ENCODE results near the gene ASCC1.
A peak's percentile ranks its signal among the peaks of the same experiment; 100 is the strongest.

ASCC1 gene

DNA sequence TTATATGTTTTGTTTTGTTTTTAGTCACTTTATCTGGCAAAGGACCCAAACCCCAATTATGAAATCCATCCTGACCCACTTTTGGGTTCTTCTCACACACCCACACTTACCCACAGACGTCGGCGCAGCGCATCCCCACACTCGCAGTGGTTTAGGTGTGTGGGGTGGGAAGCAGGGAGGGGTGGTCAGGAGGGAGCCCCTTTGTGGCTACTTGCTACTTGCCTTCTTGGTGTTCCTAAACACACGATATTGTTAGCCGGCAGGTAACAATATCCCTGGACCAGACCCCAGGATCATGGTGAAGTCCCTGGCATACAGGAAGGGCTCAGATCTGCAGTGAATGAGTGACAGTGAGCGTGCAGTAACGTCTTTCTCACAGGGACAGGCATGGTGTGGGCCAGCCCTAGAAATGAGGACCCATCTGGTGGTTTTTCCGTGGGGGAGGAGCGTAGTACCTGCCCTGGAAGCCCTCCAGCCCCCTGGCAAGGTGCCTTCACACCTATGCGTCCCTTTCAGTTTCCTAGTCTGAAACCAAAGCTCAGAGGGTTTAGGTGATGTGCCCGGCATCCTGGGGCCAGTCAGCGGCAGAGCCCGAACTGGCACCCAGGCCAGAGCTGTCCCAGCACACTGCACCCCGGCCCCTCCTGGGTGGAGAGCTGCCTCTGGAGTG lies 132.2 kb downstream of the ASCC1 start:
- peak overlapping the region; percentile 98 for H3K27ac Mint-ChIP-seq (ENCODE audit: low read depth)
- no peaks in the 10 kb centered on the region for H3K9me3 Mint-ChIP-seq
- H3K4me3 Mint-ChIP-seq, result peak overlapping the region; percentile 97
- H3K27me3 Mint-ChIP-seq, result no peaks in the 10 kb centered on the region
- peak; percentile 58 to 65 for DNase-seq (ENCODE audit: low spot score in 2 of 2)
- ATAC-seq (replicated peaks; ENCODE audit: extremely low read depth, poor library complexity, severe bottlenecking), result peak; percentile 16
- peaks cover 87% of the 10 kb centered on the region for H3K4me1 Mint-ChIP-seq
- peaks cover 78% of the 10 kb centered on the region for H3K36me3 Mint-ChIP-seq (ENCODE audit: insufficient read depth)

GRCh38 chr10:72082856-72083789 lies 133.0 kb downstream of the ASCC1 start:
- peak overlapping the region; percentile 98 for H3K27ac Mint-ChIP-seq (ENCODE audit: low read depth)
- H3K4me1 Mint-ChIP-seq, result peaks cover 88% of the 10 kb centered on the region
- peak overlapping the region; percentile 97 for H3K4me3 Mint-ChIP-seq
- DNase-seq (ENCODE audit: low spot score in 2 of 2) (no peak), ATAC-seq (replicated peaks; ENCODE audit: extremely low read depth, poor library complexity, severe bottlenecking) (no peak)
- H3K27me3 Mint-ChIP-seq, result no peaks in the 10 kb centered on the region
- peaks cover 76% of the 10 kb centered on the region for H3K36me3 Mint-ChIP-seq (ENCODE audit: insufficient read depth)
- H3K9me3 Mint-ChIP-seq, result no peaks in the 10 kb centered on the region

GRCh38 chr10:72081772-72082590 lies 134.1 kb downstream of the ASCC1 start:
- H3K27me3 Mint-ChIP-seq, result no peaks in the 10 kb centered on the region
- ATAC-seq (replicated peaks; ENCODE audit: extremely low read depth, poor library complexity, severe bottlenecking), result no peak
- no peaks in the 10 kb centered on the region for H3K9me3 Mint-ChIP-seq
- peaks cover 97% of the 10 kb centered on the region for H3K4me1 Mint-ChIP-seq
- peaks cover 75% of the 10 kb centered on the region for H3K36me3 Mint-ChIP-seq (ENCODE audit: insufficient read depth)
- DNase-seq (ENCODE audit: low spot score in 2 of 2), result no peak
- peak overlapping the region; percentile 90 for H3K27ac Mint-ChIP-seq (ENCODE audit: low read depth)
- peak overlapping the region; percentile 97 for H3K4me3 Mint-ChIP-seq

- peak overlapping the region; percentile 90 for H3K27ac Mint-ChIP-seq (ENCODE audit: low read depth)
- H3K4me3 Mint-ChIP-seq, result peak overlapping the region; percentile 97
- no peaks in the 10 kb centered on the region for H3K9me3 Mint-ChIP-seq
- no peaks in the 10 kb centered on the region for H3K27me3 Mint-ChIP-seq
- ATAC-seq (replicated peaks; ENCODE audit: extremely low read depth, poor library complexity, severe bottlenecking) (no peak), DNase-seq (ENCODE audit: low spot score in 2 of 2) (no peak)
- H3K4me1 Mint-ChIP-seq, result peaks cover 96% of the 10 kb centered on the region
- H3K36me3 Mint-ChIP-seq (ENCODE audit: insufficient read depth), result peaks cover 71% of the 10 kb centered on the region
Observed at GRCh38 chr10:72081210-72081609, 134.9 kb downstream of the ASCC1 start.

GRCh38 chr10:72080042-72080975 lies 135.8 kb downstream of the ASCC1 start:
- H3K9me3 Mint-ChIP-seq, result no peaks in the 10 kb centered on the region
- peak overlapping the region; percentile 97 for H3K4me3 Mint-ChIP-seq
- H3K36me3 Mint-ChIP-seq (ENCODE audit: insufficient read depth), result peaks cover 66% of the 10 kb centered on the region
- H3K4me1 Mint-ChIP-seq, result peaks cover 95% of the 10 kb centered on the region
- ATAC-seq (replicated peaks; ENCODE audit: extremely low read depth, poor library complexity, severe bottlenecking) (no peak), DNase-seq (ENCODE audit: low spot score in 2 of 2) (no peak)
- H3K27ac Mint-ChIP-seq (ENCODE audit: low read depth), result peak overlapping the region; percentile 90
- no peaks in the 10 kb centered on the region for H3K27me3 Mint-ChIP-seq

- H3K4me3 Mint-ChIP-seq, result peak overlapping the region; percentile 97
- DNase-seq (ENCODE audit: low spot score in 2 of 2) (peak; percentile 55 to 78), ATAC-seq (replicated peaks; ENCODE audit: extremely low read depth, poor library complexity, severe bottlenecking) (peak; percentile 74)
- peaks cover 69% of the 10 kb centered on the region for H3K36me3 Mint-ChIP-seq (ENCODE audit: insufficient read depth)
- peak overlapping the region; percentile 90 for H3K27ac Mint-ChIP-seq (ENCODE audit: low read depth)
- no peaks in the 10 kb centered on the region for H3K27me3 Mint-ChIP-seq
- H3K4me1 Mint-ChIP-seq, result peaks cover 95% of the 10 kb centered on the region
- H3K9me3 Mint-ChIP-seq, result no peaks in the 10 kb centered on the region
Observed at GRCh38 chr10:72079356-72079755, 136.7 kb downstream of the ASCC1 start.

GRCh38 chr10:72077275-72077990 lies 138.6 kb downstream of the ASCC1 start:
- Mint-ChIP-seq H3K27ac (ENCODE audit: low read depth) (peak overlapping the region; percentile 90), H3K4me3 (peak overlapping the region; percentile 61), H3K9me3 (no peaks in the 10 kb centered on the region), H3K4me1 (peaks cover 84% of the 10 kb centered on the region), H3K36me3 (ENCODE audit: insufficient read depth) (peaks cover 65% of the 10 kb centered on the region), H3K27me3 (no peaks in the 10 kb centered on the region)
- ATAC-seq (replicated peaks; ENCODE audit: extremely low read depth, poor library complexity, severe bottlenecking), result no peak
- DNase-seq (ENCODE audit: low spot score in 2 of 2), result no peak

DNA sequence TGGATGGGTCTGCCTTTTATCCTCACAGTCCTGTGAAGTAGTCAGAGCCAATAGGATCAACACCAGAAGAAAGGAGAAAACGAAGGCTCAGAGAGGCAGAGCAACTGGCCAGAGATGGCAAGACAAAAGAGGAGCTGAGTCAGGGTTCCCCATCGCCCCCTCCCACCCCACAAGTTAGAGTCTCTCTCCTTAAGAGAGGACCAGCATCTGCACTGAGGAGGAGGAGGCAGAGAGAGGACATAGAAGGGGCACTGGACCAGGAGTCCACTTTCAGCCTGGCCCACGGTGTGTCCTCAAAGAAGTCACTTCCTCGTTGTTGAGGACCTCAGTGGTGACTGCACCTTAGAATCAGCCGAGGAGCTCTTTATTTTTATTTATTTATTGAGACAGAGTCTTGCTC lies 139.3 kb downstream of the ASCC1 start:
- Mint-ChIP-seq H3K9me3 (no peaks in the 10 kb centered on the region), H3K36me3 (ENCODE audit: insufficient read depth) (peaks cover 66% of the 10 kb centered on the region), H3K27me3 (no peaks in the 10 kb centered on the region), H3K4me1 (peaks cover 78% of the 10 kb centered on the region), H3K27ac (ENCODE audit: low read depth) (peak overlapping the region; percentile 90), H3K4me3 (peak overlapping the region; percentile 55)
- DNase-seq (ENCODE audit: low spot score in 2 of 2) (no peak), ATAC-seq (replicated peaks; ENCODE audit: extremely low read depth, poor library complexity, severe bottlenecking) (no peak)

GRCh38 chr10:72075376-72076115 lies 140.5 kb downstream of the ASCC1 start:
- H3K9me3 Mint-ChIP-seq, result no peaks in the 10 kb centered on the region
- DNase-seq (ENCODE audit: low spot score in 2 of 2) (no peak), ATAC-seq (replicated peaks; ENCODE audit: extremely low read depth, poor library complexity, severe bottlenecking) (no peak)
- peak overlapping the region; percentile 55 for H3K4me3 Mint-ChIP-seq
- H3K4me1 Mint-ChIP-seq, result peaks cover 72% of the 10 kb centered on the region
- H3K27ac Mint-ChIP-seq (ENCODE audit: low read depth), result peak overlapping the region; percentile 76
- H3K36me3 Mint-ChIP-seq (ENCODE audit: insufficient read depth), result peaks cover 72% of the 10 kb centered on the region
- H3K27me3 Mint-ChIP-seq, result no peaks in the 10 kb centered on the region

GRCh38 chr10:72074574-72075375 lies 141.3 kb downstream of the ASCC1 start:
- ATAC-seq (replicated peaks; ENCODE audit: extremely low read depth, poor library complexity, severe bottlenecking) (no peak), DNase-seq (ENCODE audit: low spot score in 2 of 2) (no peak)
- H3K4me3 Mint-ChIP-seq, result peak overlapping the region; percentile 55
- no peaks in the 10 kb centered on the region for H3K27me3 Mint-ChIP-seq
- peaks cover 75% of the 10 kb centered on the region for H3K36me3 Mint-ChIP-seq (ENCODE audit: insufficient read depth)
- H3K27ac Mint-ChIP-seq (ENCODE audit: low read depth), result peak overlapping the region; percentile 76
- no peaks in the 10 kb centered on the region for H3K9me3 Mint-ChIP-seq
- peaks cover 70% of the 10 kb centered on the region for H3K4me1 Mint-ChIP-seq
